RWPE2 (cell line): ENCODE measurements around the gene SLC39A7.

Experiments
- ATAC-seq: fragments of 200-7000 bp; cut with Tn5 transposase; 3 replicates; pipeline ENCODE4 v1.9.1; 2021; ENCODE audit warnings: low read depth
- DNase-seq: peaks from one replicate; pipeline ENCODE4 v3.0.0-alpha.2; 2020; ENCODE audit warnings: low spot score
- H3K27ac ChIP-seq: fragments of 450-650 bp; 2 replicates; pipeline ENCODE4 v1.5.1; 2017; ENCODE audit warnings: mild to moderate bottlenecking; ENCODE audit not compliant: poor library complexity, severe bottlenecking
- H3K27me3 ChIP-seq: fragments of 250-450 bp; sonication (Bioruptor Pico); 2 replicates; pipeline ENCODE4 v1.5.1; 2021; ENCODE audit warnings: mild to moderate bottlenecking, moderate library complexity; ENCODE audit not compliant: insufficient read depth, poor library complexity, severe bottlenecking
- H3K36me3 ChIP-seq: fragments of 250-450 bp; sonication (Bioruptor Pico); 2 replicates; pipeline ENCODE4 v1.5.1; 2020; ENCODE audit warnings: low read depth, mild to moderate bottlenecking, moderate library complexity
- H3K4me1 ChIP-seq: fragments of 250-450 bp; sonication (Bioruptor Pico); 2 replicates; pipeline ENCODE4 v1.5.1; 2021; ENCODE audit warnings: mild to moderate bottlenecking, moderate library complexity; ENCODE audit not compliant: insufficient read depth, poor library complexity, severe bottlenecking
- H3K4me3 ChIP-seq: fragments of 250-450 bp; sonication (Bioruptor Pico); 2 replicates; pipeline ENCODE4 v1.5.1; 2021; ENCODE audit warnings: mild to moderate bottlenecking, moderate library complexity; ENCODE audit not compliant: severe bottlenecking
- H3K9me3 ChIP-seq: fragments of 250-450 bp; sonication (Bioruptor Pico); 2 replicates; pipeline ENCODE4 v1.5.1; 2021; ENCODE audit warnings: mild to moderate bottlenecking, moderate library complexity; ENCODE audit not compliant: severe bottlenecking
- CTCF ChIP-seq: fragments of 450-650 bp; IDR thresholded peaks from one replicate; pipeline ENCODE4 v1.5.1; 2017; ENCODE audit warnings: mild to moderate bottlenecking, moderate library complexity; ENCODE audit not compliant: poor library complexity, severe bottlenecking

Gene SLC39A7

GRCh38 chr6:33192671-33193602, 7.7 kb upstream of the SLC39A7 start:
- Histone ChIP-seq H3K27ac (no peak overlapping the region), H3K4me1 (no peaks in the 10 kb centered on the region), H3K9me3 (no peaks in the 10 kb centered on the region), H3K4me3 (peak overlapping the region; percentile 22), H3K36me3 (peaks cover 34% of the 10 kb centered on the region), H3K27me3 (peaks cover 8% of the 10 kb centered on the region)
- TF ChIP-seq CTCF: no peak
- DNase-seq (no peak), ATAC-seq (peak; percentile 26; the same call in 2 of the 3 replicates)

DNA sequence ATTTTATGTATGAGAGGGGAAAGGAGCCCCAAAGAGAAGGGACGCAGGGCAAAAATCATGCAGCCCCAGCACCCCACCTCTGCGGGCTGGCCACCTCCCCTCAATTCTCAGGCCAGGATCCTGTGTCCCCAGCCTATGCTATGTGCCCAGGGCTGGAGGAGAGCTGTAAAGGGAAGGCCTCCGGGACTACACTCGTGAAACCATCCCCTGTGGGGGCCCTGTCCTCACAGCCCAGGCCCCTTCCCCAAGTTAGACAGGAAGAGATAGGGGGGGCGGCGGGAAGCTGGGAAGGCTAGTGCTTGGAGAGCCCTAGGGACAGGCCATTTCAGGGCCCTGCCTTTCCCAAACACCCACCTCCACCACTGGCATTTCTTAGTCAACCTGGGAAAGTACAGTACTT, 7.0 kb upstream of the SLC39A7 start:
- TF ChIP-seq CTCF: no peak

DNA sequence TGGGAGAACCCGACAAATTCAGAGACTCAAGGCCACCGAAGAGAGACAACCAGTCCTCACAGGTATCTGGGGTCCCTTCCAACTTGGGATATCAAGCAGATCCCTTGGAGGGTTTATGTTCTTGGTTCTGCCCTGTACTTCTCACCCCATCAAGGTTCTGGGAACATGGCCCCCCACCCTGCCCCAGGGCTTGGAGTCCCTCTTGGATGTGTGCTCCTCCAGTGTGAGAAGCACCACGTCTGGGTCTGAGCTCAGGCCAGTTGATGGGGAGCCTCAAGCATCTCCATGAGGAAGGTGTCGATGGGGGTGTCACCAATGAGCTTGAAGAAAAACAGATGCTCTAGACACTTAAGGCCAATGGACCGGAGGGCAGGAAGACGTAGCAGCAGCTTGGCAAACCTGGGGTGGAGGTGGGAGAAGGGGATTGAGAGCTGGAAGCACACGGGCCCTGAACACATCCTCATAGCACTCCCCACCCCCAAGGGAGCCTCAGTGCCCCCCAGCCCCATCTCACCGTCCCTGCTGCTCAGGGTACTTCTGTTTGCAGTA, 6.2 kb upstream of the SLC39A7 start:
- Histone ChIP-seq H3K27me3 (peaks cover 8% of the 10 kb centered on the region), H3K27ac (no peak overlapping the region), H3K4me3 (no peak overlapping the region), H3K9me3 (no peaks in the 10 kb centered on the region), H3K36me3 (peaks cover 35% of the 10 kb centered on the region), H3K4me1 (no peaks in the 10 kb centered on the region)
- no peak for DNase-seq
- no peak for TF ChIP-seq CTCF
- ATAC-seq: no peak

More for the DNA sequence above, 7.0 kb upstream of the SLC39A7 start:
- Histone ChIP-seq H3K4me1 (no peaks in the 10 kb centered on the region), H3K36me3 (peaks cover 35% of the 10 kb centered on the region), H3K9me3 (no peaks in the 10 kb centered on the region), H3K4me3 (no peak overlapping the region), H3K27ac (no peak overlapping the region), H3K27me3 (peaks cover 8% of the 10 kb centered on the region)
- ATAC-seq: no peak
- DNase-seq: no peak

GRCh38 chr6:33195304-33196165, 5.1 kb upstream of the SLC39A7 start:
- peaks cover 35% of the 10 kb centered on the region for H3K36me3 ChIP-seq
- H3K9me3 ChIP-seq: no peaks in the 10 kb centered on the region
- ATAC-seq (no peak), DNase-seq (peak; percentile 22)
- no peak for TF ChIP-seq CTCF
- no peaks in the 10 kb centered on the region for H3K4me1 ChIP-seq
- H3K27ac ChIP-seq: no peak overlapping the region
- peaks cover 8% of the 10 kb centered on the region for H3K27me3 ChIP-seq
- no peak overlapping the region for H3K4me3 ChIP-seq
